ENCODE results near the gene CNIH2. TPM values are rescaled to one million over a fixed set of nuclear protein-coding genes. Genes with fewer than 3 reads are reported as not detected.

The CNIH2 gene
- total RNA-seq, 4 donors from 2014 or later, result 0.41 TPM; not detected in 3

DNA sequence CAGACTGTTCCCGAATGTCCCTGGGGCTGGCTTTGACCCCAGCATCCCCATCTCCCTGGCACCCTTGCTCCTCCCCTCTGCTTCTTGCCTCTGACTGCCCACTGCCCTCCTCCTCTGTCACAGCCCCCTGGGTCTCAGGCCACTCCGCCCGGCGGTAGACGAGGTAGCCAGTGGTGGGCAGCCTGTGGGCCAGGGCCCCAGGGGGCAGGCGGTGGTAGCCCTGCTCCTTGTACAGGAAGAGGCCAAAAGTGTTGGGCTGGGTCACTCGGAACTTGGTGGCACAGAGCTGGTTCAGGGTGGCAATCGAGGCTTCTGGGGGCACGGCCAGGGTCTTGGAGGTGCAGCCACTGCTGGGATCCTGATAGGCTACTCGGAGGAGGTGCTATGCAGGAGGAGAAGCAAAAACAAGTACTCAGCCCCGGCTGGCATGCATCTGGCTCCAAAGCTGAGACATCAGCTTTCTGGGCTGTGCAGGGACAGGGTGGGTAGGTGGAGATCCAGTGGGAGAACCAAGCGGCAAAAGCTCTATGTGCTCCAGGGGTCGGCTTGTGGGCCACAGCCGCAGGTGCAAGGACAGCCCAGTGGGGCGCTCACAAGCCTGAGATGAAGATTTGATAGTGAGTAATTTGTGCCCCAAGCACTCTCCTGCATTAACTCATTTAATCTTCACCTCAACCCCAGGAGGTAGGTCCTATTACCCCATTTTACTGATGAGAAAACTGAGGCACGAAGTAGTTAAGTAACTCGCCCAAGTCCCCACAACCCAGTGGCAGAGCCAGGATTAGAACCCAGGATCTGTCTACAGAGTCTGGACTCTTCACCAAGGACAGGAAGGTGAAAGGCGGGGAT, 54.6 kb downstream of the CNIH2 start:
- in situ Hi-C loops (cut with MboI; ENCODE audit: low pct_ligation_motif_present in 1 of 4, low pct_unique_long_range_greater_than_20kb in 1 of 4, low sequenced_read_pairs in 3 of 4) (no loop called here), intact Hi-C loops (cut with DNase I; ENCODE audit: low total_unique reads) (no loop called here)
- Histone ChIP-seq H3K9me3 (no peaks in the 10 kb centered on the region), H3K36me3 (no peaks in the 10 kb centered on the region), H3K27ac (no peak overlapping the region), H3K27me3 (no peaks in the 10 kb centered on the region), H3K4me1 (peaks cover 16 to 38% (median 29%) of the 10 kb centered on the region in 4 donors), H3K4me3 (no peak overlapping the region)
- DNase-seq, result no peak
- WGBS, 2 donors (ENCODE audit: low coverage in 1 of 2), result 81 to 100% methylated on average over 3 to 16 of the region's 18 CpGs
- TF ChIP-seq CTCF (IDR thresholded peaks at IDR 0.05), result no peak
- no peak for TF ChIP-seq EP300 (IDR thresholded peaks at IDR 0.05; ENCODE audit: low read depth)
- no peak for TF ChIP-seq POLR2A (IDR thresholded peaks at IDR 0.05)
- no peak for TF ChIP-seq POLR2AphosphoS5 (IDR thresholded peaks at IDR 0.05)

DNA sequence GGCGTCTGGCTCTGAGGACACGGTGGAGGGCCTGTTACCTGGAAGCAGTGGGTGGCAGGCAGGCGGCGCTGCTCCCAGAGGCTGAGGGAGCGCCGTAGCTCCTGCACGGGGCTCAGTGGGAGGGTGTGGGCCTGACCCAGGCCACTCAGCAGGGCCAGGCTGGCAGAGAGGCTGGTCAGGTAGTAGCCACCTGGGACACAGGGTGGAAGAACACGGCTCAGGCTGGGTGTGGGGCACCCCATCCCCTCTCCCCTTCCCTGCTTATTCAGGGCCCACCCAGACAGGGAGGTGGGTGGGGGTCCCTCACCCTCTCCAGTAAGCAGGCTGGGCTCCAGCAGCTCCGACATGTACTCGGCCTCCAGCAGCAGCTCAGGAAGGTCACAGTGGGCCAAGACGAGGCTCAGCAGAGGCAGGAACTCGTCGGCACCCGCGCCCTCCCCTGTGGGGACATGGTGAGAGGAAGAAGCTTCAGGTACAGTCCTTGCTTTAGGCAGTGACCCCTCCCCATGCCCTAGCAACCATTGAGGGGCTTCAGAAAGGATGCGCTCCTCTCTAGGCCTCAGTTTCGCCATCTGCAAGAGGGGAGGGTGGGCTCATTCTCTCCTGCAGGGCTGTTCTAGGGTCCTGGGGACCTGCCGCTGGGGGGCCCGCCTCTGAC, 55.4 kb downstream of the CNIH2 start:
- intact Hi-C loops (cut with DNase I; ENCODE audit: low total_unique reads), result no loop called here
- Histone ChIP-seq H3K27me3 (no peaks in the 10 kb centered on the region), H3K4me1 (peaks cover 16 to 33% (median 26%) of the 10 kb centered on the region in 4 donors), H3K4me3 (no peak overlapping the region), H3K9me3 (no peaks in the 10 kb centered on the region), H3K36me3 (no peaks in the 10 kb centered on the region), H3K27ac (no peak overlapping the region)
- in situ Hi-C loops (cut with MboI; ENCODE audit: low pct_ligation_motif_present in 1 of 4, low pct_unique_long_range_greater_than_20kb in 1 of 4, low sequenced_read_pairs in 3 of 4), result no loop called here
- TF ChIP-seq EP300 (IDR thresholded peaks at IDR 0.05; ENCODE audit: low read depth) (no peak), POLR2AphosphoS5 (IDR thresholded peaks at IDR 0.05) (no peak), CTCF (IDR thresholded peaks at IDR 0.05) (no peak), POLR2A (IDR thresholded peaks at IDR 0.05) (no peak)
- no peak for DNase-seq
- whole genome bisulfite sequencing, 2 donors (ENCODE audit: low coverage in 1 of 2), result 93% methylated on average over 17 of the region's 19 CpGs; no CpG with 5 or more reads in 1 of the 2 donors

Other genes starting within 250 kb of the CNIH2 start
- not detected for gene GAL3ST3, start 229.0 kb upstream of the CNIH2 start, total RNA-seq
- 100 to 1,000 TPM in 3 of 4 donors, 10 to 100 TPM in 1; 71.8 to 152 (median 137) TPM for gene SF3B2, start 225.8 kb upstream of the CNIH2 start, total RNA-seq
- gene PACS1, start 207.9 kb upstream of the CNIH2 start, total RNA-seq, result 10 to 100 TPM in 3 of 4 donors, 1 to 10 TPM in 1; 9.8 to 52.0 (median 27.2) TPM
- 10 to 100 TPM in 2 of 4 donors, 1 to 10 TPM in 2; 5.1 to 15.6 (median 11.1) TPM for gene KLC2, start 20.5 kb upstream of the CNIH2 start, total RNA-seq
- 100 to 1,000 TPM in 3 of 4 donors, 10 to 100 TPM in 1; 89.8 to 141 (median 131) TPM for gene RAB1B, start 9.5 kb upstream of the CNIH2 start, total RNA-seq
- 10 to 100 TPM; 60.6 to 99.7 (median 72.3) TPM for gene YIF1A, start 11.0 kb downstream of the CNIH2 start, total RNA-seq
- gene TMEM151A, start 13.7 kb downstream of the CNIH2 start, total RNA-seq, result under 1 TPM in 2 of 4 donors, not detected in 2; 0.55 to 0.75 TPM
- 10 to 100 TPM in 1 of 4 donors, 1 to 10 TPM in 3; 2.6 to 36.2 (median 6.5) TPM for gene CD248, start 38.9 kb downstream of the CNIH2 start, total RNA-seq
- gene RIN1, start 58.3 kb downstream of the CNIH2 start, total RNA-seq, result 10 to 100 TPM in 3 of 4 donors, 1 to 10 TPM in 1; 8.8 to 43.8 (median 14.4) TPM
- 100 to 1,000 TPM in 1 of 4 donors, 10 to 100 TPM in 3; 34.0 to 178 (median 63.1) TPM for gene BRMS1, start 66.9 kb downstream of the CNIH2 start, total RNA-seq
- gene B4GAT1, start 69.5 kb downstream of the CNIH2 start, total RNA-seq, result 10 to 100 TPM; 21.8 to 31.8 (median 23.6) TPM
- gene SLC29A2, start 93.6 kb downstream of the CNIH2 start, total RNA-seq, result 10 to 100 TPM in 3 of 4 donors, 1 to 10 TPM in 1; 7.5 to 32.4 (median 14.4) TPM
- gene NPAS4, start 142.9 kb downstream of the CNIH2 start, total RNA-seq, result under 1 TPM in 1 of 4 donors, not detected in 3; 0.16 TPM
- 100 to 1,000 TPM in 1 of 4 donors, 10 to 100 TPM in 3; 39.6 to 127 (median 43.5) TPM for gene MRPL11, start 160.7 kb downstream of the CNIH2 start, total RNA-seq
- gene PELI3, start 188.7 kb downstream of the CNIH2 start, total RNA-seq, result 10 to 100 TPM in 1 of 4 donors, 1 to 10 TPM in 3; 1.2 to 14.2 (median 7.8) TPM
- gene DPP3, start 202.3 kb downstream of the CNIH2 start, total RNA-seq, result 100 to 1,000 TPM in 1 of 4 donors, 10 to 100 TPM in 3; 32.8 to 116 (median 53.4) TPM
- 100 to 1,000 TPM in 1 of 4 donors, 10 to 100 TPM in 3; 33.3 to 146 (median 56.0) TPM for gene BBS1, start 232.5 kb downstream of the CNIH2 start, total RNA-seq